Esophagus squamous epithelium (tissue), 5 donors: ENCODE results near the gene TSTD1. TPM values are rescaled to one million over a fixed set of nuclear protein-coding genes. Genes with fewer than 3 reads are reported as not detected.

Source experiments
- DNase-seq: peaks from one replicate; lab custom pipeline; 2025; lab: John Stamatoyannopoulos, UW
- H3K27ac ChIP-seq, 4 donors: fragments of 200-600 bp; sonication (generic); one replicate each; pipeline ENCODE4 v1.5.1; 2016 to 2019; ENCODE audit warnings: mild to moderate bottlenecking in 1 of 4
- H3K27me3 ChIP-seq, 4 donors: fragments of 200-600 bp; sonication (generic); 1 replicate in 3 of 4; 2 replicates in 1 of 4; pipeline versions ENCODE4 v1.5.1 to v1.6.0; 2017 to 2021; ENCODE audit warnings: antibody characterized with exemption in 1 of 4
- H3K36me3 ChIP-seq, 3 donors: fragments of 200-600 bp; sonication (generic); one replicate each; pipeline ENCODE4 v1.5.1; 2016 to 2019
- H3K4me1 ChIP-seq, 3 donors: fragments of 200-600 bp; sonication (generic); one replicate each; pipeline ENCODE4 v1.5.1; 2017 to 2019
- H3K4me3 ChIP-seq, 4 donors: fragments of 200-600 bp; sonication (generic); 1 replicate in 3 of 4; 2 replicates in 1 of 4; pipeline ENCODE4 v1.5.1; 2016 to 2019; ENCODE audit warnings: mild to moderate bottlenecking in 2 of 4, moderate library complexity in 1 of 4
- H3K9me3 ChIP-seq, 3 donors: fragments of 200-600 bp; sonication (generic); one replicate each; pipeline ENCODE4 v1.5.1; 2016 to 2019
- POLR2A ChIP-seq, 4 donors: fragments of 450-650 bp; IDR thresholded peaks; one replicate each; pipeline ENCODE4 v1.6.1; 2017; ENCODE audit warnings: antibody characterized with exemption in 4 of 4, mild to moderate bottlenecking in 4 of 4, moderate library complexity in 3 of 4
- WGBS, 2 donors: methylation state at CpG; one replicate each; pipeline ENCODE4 v1.1.5; 2018; 5-methylcytosine and 5-hydroxymethylcytosine counted together
- intact Hi-C: fragments of 100-400 bp; cut with DNase I; formaldehyde crosslinking; loops from one replicate; pipeline ENCODE4 v1.15.0; 2022
- total RNA-seq, 4 donors: library from RNA; depleted of rRNA; stranded (reverse); fragments of >200 nt; gene quantifications; one replicate each; pipeline ENCODE4 v1.1.0, GENCODE V29; 2016
- TF ChIP-seq, protein P1 (sequence below), 6 experiments: fragments of 450-650 bp in 4 of 6; fragments of 200-600 bp in 2 of 6; sonication (generic) in 2 of 6; IDR thresholded peaks; one replicate each; pipeline ENCODE4 v1.5.1; 2016 to 2019; ENCODE audit warnings: antibody characterized with exemption in 6 of 6, mild to moderate bottlenecking in 4 of 6, moderate library complexity in 4 of 6
- donor health status: DM: yes; HTN: yes; CAD: no.

The TSTD1 gene
- total RNA-seq, 4 donors from 2014 or later, result 69.3 to 99.0 (median 91.4) TPM

DNA sequence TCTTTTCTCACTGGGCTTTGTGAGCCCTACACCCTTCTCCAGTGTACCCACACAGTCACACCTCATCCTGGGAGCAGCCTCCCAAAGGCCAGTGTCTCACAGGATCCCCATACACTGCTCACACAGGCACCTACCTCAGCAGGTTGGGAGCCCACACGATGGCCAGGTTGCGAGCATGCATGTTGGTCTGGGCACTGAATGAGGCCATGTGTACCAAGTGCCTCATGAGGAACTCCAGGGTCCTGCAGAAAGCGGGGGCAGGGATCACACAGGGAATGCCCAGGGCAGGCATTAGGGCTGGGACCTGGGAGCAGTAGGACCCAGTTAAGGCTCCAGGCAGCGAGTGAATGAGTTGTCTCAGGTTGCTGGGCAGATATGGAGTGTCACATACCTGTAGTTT lies 15.5 kb upstream of the TSTD1 start:
- H3K4me1 ChIP-seq, result no peaks in the 10 kb centered on the region
- peaks cover 0 to 91% (median 27%) of the 10 kb centered on the region in 3 donors for H3K36me3 ChIP-seq
- WGBS, 2 donors, result 86 to 87% methylated on average over 1 to 4 of the region's 4 CpGs
- H3K9me3 ChIP-seq, result no peaks in the 10 kb centered on the region
- H3K27ac ChIP-seq, result no peak overlapping the region
- no peak for DNase-seq
- H3K27me3 ChIP-seq, result peaks cover 0 to 25% (median 0%) of the 10 kb centered on the region in 4 donors
- intact Hi-C loops, result no loop called here
- TF ChIP-seq, protein P1, sequence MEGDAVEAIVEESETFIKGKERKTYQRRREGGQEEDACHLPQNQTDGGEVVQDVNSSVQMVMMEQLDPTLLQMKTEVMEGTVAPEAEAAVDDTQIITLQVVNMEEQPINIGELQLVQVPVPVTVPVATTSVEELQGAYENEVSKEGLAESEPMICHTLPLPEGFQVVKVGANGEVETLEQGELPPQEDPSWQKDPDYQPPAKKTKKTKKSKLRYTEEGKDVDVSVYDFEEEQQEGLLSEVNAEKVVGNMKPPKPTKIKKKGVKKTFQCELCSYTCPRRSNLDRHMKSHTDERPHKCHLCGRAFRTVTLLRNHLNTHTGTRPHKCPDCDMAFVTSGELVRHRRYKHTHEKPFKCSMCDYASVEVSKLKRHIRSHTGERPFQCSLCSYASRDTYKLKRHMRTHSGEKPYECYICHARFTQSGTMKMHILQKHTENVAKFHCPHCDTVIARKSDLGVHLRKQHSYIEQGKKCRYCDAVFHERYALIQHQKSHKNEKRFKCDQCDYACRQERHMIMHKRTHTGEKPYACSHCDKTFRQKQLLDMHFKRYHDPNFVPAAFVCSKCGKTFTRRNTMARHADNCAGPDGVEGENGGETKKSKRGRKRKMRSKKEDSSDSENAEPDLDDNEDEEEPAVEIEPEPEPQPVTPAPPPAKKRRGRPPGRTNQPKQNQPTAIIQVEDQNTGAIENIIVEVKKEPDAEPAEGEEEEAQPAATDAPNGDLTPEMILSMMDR (IDR thresholded peaks at IDR 0.05), result no peak
- TF ChIP-seq POLR2A (IDR thresholded peaks at IDR 0.05), result no peak
- no peak overlapping the region for H3K4me3 ChIP-seq

DNA sequence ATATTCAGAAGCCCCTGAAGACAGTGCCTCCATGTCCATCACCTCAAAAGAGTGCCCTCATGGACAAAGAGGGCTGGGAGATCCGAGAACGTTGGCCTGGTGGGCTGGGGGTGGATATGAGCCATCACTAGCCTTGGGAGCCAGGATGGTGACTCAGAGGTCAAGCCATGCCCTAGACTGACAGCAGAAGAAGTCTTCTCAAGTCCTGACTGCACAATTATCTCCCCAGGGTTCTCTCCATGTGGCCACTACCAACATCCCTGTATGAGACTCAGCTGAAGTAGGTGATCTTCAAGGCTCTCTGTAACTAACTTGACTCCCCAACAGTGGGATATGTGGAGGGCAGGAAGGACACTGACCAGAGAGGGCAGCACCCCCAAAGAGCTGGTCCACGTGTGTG lies 14.1 kb upstream of the TSTD1 start:
- H3K27me3 ChIP-seq, result peaks cover 0 to 25% (median 0%) of the 10 kb centered on the region in 4 donors
- peaks cover 0 to under 1% (median 0%) of the 10 kb centered on the region in 3 donors for H3K4me1 ChIP-seq
- no peak for TF ChIP-seq POLR2A (IDR thresholded peaks at IDR 0.05)
- TF ChIP-seq, protein P1 (IDR thresholded peaks at IDR 0.05), result no peak
- H3K36me3 ChIP-seq, result peaks cover 0 to 95% (median 27%) of the 10 kb centered on the region in 3 donors
- intact Hi-C loops, result no loop called here
- 70 to 76% methylated on average over 2 to 3 of the region's 3 CpGs for WGBS, 2 donors
- no peaks in the 10 kb centered on the region for H3K9me3 ChIP-seq
- H3K27ac ChIP-seq, result no peak overlapping the region
- no peak overlapping the region for H3K4me3 ChIP-seq
- no peak for DNase-seq

DNA sequence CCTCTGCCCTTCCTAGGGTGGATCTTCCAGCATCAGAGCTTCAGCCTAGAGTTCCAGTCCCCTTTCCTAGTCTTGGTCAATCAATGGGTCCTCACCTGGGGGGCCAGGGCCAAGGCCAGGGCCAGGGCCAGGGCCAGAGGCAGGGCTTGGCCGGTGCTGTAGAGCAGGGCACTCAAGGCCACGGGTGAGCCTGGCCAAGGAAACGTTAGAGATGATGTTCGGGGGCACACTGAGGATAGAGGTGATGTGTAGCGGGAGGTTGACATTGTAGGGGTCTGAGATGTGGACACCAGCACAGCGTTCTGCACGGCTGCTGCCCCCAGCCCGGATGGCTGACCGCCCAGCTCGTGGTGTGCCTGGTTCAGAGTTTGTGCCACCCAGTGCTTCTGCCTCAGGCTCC lies 12.5 kb upstream of the TSTD1 start:
- H3K27me3 ChIP-seq, result peaks cover 0 to 21% (median 0%) of the 10 kb centered on the region in 4 donors
- peaks cover 0 to 81% (median 32%) of the 10 kb centered on the region in 3 donors for H3K36me3 ChIP-seq
- 90 to 96% methylated on average over 4 to 10 of the region's 10 CpGs for WGBS, 2 donors
- TF ChIP-seq, protein P1 (IDR thresholded peaks at IDR 0.05), result no peak
- intact Hi-C loops, result no loop called here
- no peak overlapping the region for H3K27ac ChIP-seq
- peaks cover 0 to 17% (median 0%) of the 10 kb centered on the region in 3 donors for H3K4me1 ChIP-seq
- H3K4me3 ChIP-seq, result no peak overlapping the region
- H3K9me3 ChIP-seq, result no peaks in the 10 kb centered on the region
- no peak for DNase-seq

DNA sequence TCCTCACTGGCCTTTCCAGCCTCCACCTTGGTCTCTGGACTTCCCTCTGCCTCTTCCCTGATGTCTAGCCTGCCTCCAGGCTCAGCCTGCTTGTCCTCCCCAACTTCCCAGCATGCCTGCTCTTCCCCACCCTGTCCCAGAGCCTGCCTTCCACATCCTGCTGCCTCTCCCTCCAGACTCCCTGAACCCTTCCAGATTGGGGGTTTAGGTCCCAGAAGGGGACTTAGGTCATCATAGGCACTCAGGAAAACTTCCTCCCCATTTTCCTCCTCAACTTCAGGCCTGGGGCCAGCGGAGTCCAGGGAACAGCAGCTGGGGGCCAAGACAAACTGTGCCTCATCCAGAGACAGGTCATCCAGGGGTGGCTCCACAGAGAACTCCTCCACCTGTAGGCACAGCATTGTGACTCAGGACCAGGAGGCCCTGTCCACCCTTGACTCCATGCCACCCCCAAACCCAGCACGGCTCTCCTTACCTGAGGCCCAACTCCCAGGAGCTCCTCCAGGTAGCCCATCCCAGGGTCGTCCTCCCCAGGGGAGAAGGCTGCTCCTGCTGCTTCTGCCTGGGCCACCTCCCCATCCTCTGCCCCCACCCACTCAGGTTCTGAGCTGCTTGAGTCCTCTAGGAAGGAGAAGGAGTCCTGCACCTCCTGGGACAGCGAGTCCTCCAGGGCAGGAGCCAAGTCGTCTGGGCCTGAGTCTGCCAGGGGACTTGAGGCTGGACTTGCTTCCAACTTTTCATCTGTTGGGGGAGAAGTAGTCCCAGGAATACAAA lies 10.4 kb upstream of the TSTD1 start:
- no peak overlapping the region for H3K4me3 ChIP-seq
- H3K27me3 ChIP-seq, result peaks cover 0 to 3% (median 0%) of the 10 kb centered on the region in 4 donors
- peaks cover 0 to 65% (median 26%) of the 10 kb centered on the region in 3 donors for H3K36me3 ChIP-seq
- no peaks in the 10 kb centered on the region for H3K9me3 ChIP-seq
- H3K27ac ChIP-seq, result no peak overlapping the region
- TF ChIP-seq POLR2A (IDR thresholded peaks at IDR 0.05), result no peak
- TF ChIP-seq, protein P1 (IDR thresholded peaks at IDR 0.05), result no peak
- DNase-seq, result no peak
- intact Hi-C loops, result no loop called here
- H3K4me1 ChIP-seq, result peaks cover 3 to 26% (median 5%) of the 10 kb centered on the region in 3 donors
- WGBS, 2 donors, result 80 to 100% methylated on average over 1 of the region's 5 CpGs
